ENCODE results near the gene TRIM13.
"Not testable (repeated sequence)": the region's sequence is repeated elsewhere in the genome, so short reads cannot be mapped to it uniquely, and the experiment has no call there.

TRIM13 gene

GRCh38 chr13:50060718-50061117 lies 63.9 kb downstream of the TRIM13 start:
- DNase-seq (ENCODE audit: low read depth in 3 of 3), result no peak

- DNase-seq (ENCODE audit: low read depth in 3 of 3), result not testable (repeated sequence)
These were observed 65.5 kb downstream of the TRIM13 start for GRCh38 chr13:50062336-50062735.

GRCh38 chr13:50065712-50066111 lies 68.9 kb downstream of the TRIM13 start:
- no peak for DNase-seq (ENCODE audit: low read depth in 3 of 3)

All from stimulated activated CD4-positive, alpha-beta T cell treated with anti-CD3 and anti-CD28 coated beads, TNF-alpha, amount 100 ng/mL, for 4 hours (primary cell).